Progenitor cell of endocrine pancreas (in vitro differentiated cells): ENCODE data around the gene ZDHHC18. TPM values are rescaled to one million over a fixed set of nuclear protein-coding genes. Genes with fewer than 3 reads are reported as not detected.

ENCODE experiments used
- DNase-seq: peaks from one replicate; pipeline ENCODE4 v3.0.0; 2021; ENCODE audit warnings: low spot score; ENCODE audit not compliant: unreplicated experiment
- H3K27ac Mint-ChIP-seq: 2 replicates; pipeline ENCODE4 v1.8.0; 2021; ENCODE audit warnings: mild to moderate bottlenecking, moderate library complexity, mixed read lengths
- H3K27me3 Mint-ChIP-seq: 2 replicates; pipeline ENCODE4 v1.8.0; 2021; ENCODE audit warnings: mixed read lengths
- H3K36me3 Mint-ChIP-seq: 2 replicates; pipeline ENCODE4 v1.8.0; 2022; ENCODE audit warnings: mixed read lengths; ENCODE audit not compliant: insufficient read depth
- H3K4me1 Mint-ChIP-seq: 2 replicates; pipeline ENCODE4 v1.8.0; 2021; ENCODE audit warnings: low read depth, mixed read lengths
- H3K4me3 Mint-ChIP-seq: 2 replicates; pipeline ENCODE4 v1.8.0; 2021; ENCODE audit warnings: low read depth, mild to moderate bottlenecking, moderate library complexity, mixed read lengths
- H3K9me3 Mint-ChIP-seq: 2 replicates; pipeline ENCODE4 v1.8.0; 2021; ENCODE audit warnings: low read depth, mixed read lengths
- CTCF ChIP-seq: fragments of 200-600 bp; sonication (generic); IDR thresholded peaks from one replicate; pipeline ENCODE4 v1.5.0; 2021; ENCODE audit warnings: antibody characterized with exemption, mild to moderate bottlenecking; ENCODE audit not compliant: unreplicated experiment
- total RNA-seq: library from RNA; stranded (reverse); gene quantifications from 2 replicates; pipeline ENCODE4 v1.2.1, GENCODE V29; 2021

ZDHHC18 gene
- total RNA-seq, 1 donor from 2014 or later: 26.1 TPM

GRCh38 chr1:26829184-26829911 is 2.9 kb downstream of the ZDHHC18 start:
- no peak for TF ChIP-seq CTCF
- H3K27ac Mint-ChIP-seq: no peak overlapping the region
- no peaks in the 10 kb centered on the region for H3K9me3 Mint-ChIP-seq
- DNase-seq: no peak
- peaks cover 8% of the 10 kb centered on the region for H3K36me3 Mint-ChIP-seq
- H3K27me3 Mint-ChIP-seq: no peaks in the 10 kb centered on the region
- peaks cover 39% of the 10 kb centered on the region for H3K4me1 Mint-ChIP-seq
- peak overlapping the region; percentile 6 for H3K4me3 Mint-ChIP-seq

- H3K27ac Mint-ChIP-seq: no peak overlapping the region
- no peak overlapping the region for H3K4me3 Mint-ChIP-seq
- TF ChIP-seq CTCF: no peak
- peaks cover 15% of the 10 kb centered on the region for H3K36me3 Mint-ChIP-seq
- peaks cover 27% of the 10 kb centered on the region for H3K4me1 Mint-ChIP-seq
- no peaks in the 10 kb centered on the region for H3K9me3 Mint-ChIP-seq
- DNase-seq: no peak
- no peaks in the 10 kb centered on the region for H3K27me3 Mint-ChIP-seq
Observed at GRCh38 chr1:26831059-26831458, 4.6 kb downstream of the ZDHHC18 start.

GRCh38 chr1:26831546-26832248 is 5.2 kb downstream of the ZDHHC18 start:
- no peak for TF ChIP-seq CTCF
- peaks cover 25% of the 10 kb centered on the region for H3K4me1 Mint-ChIP-seq
- no peaks in the 10 kb centered on the region for H3K27me3 Mint-ChIP-seq
- no peaks in the 10 kb centered on the region for H3K9me3 Mint-ChIP-seq
- DNase-seq: no peak
- no peak overlapping the region for H3K4me3 Mint-ChIP-seq
- peak overlapping the region; percentile 54 for H3K27ac Mint-ChIP-seq
- peaks cover 18% of the 10 kb centered on the region for H3K36me3 Mint-ChIP-seq

GRCh38 chr1:26832249-26832960 is 5.9 kb downstream of the ZDHHC18 start:
- H3K27ac Mint-ChIP-seq: no peak overlapping the region
- H3K36me3 Mint-ChIP-seq: peaks cover 18% of the 10 kb centered on the region
- H3K27me3 Mint-ChIP-seq: no peaks in the 10 kb centered on the region
- no peak for DNase-seq
- no peak for TF ChIP-seq CTCF
- peaks cover 23% of the 10 kb centered on the region for H3K4me1 Mint-ChIP-seq
- no peak overlapping the region for H3K4me3 Mint-ChIP-seq
- H3K9me3 Mint-ChIP-seq: no peaks in the 10 kb centered on the region
